Measurements from ENCODE around the gene MBNL2. TPM values are rescaled to one million over a fixed set of nuclear protein-coding genes. Genes with fewer than 3 reads are reported as not detected.

MBNL2 gene
- total and polyA plus RNA-seq, 5 donors from 2014 or later: 15.6 to 37.2 (median 17.6) TPM

GRCh38 chr13:97268772-97269171 is 46.6 kb downstream of the MBNL2 start:
- H3K36me3 Mint-ChIP-seq: peaks cover 20% of the 10 kb centered on the region
- no peak for ATAC-seq (ENCODE audit: low read depth in 2 of 2)
- no peaks in the 10 kb centered on the region for H3K36me3 ChIP-seq (ENCODE audit: control insufficient read depth, insufficient read depth, low read length)
- DNase-seq: no peak
- no peak overlapping the region for H3K4me3 ChIP-seq (ENCODE audit: low read depth, low read length)
- no peaks in the 10 kb centered on the region for H3K27me3 ChIP-seq (ENCODE audit: control insufficient read depth, insufficient read depth, low read length)
- no peak overlapping the region for H3K27ac ChIP-seq (ENCODE audit: insufficient read depth, low read length, poor library complexity, severe bottlenecking)
- H3K27ac Mint-ChIP-seq: no peak overlapping the region
- H3K9me3 ChIP-seq (ENCODE audit: control insufficient read depth in 2 of 2, low read length in 2 of 2): no peaks in the 10 kb centered on the region
- no peaks in the 10 kb centered on the region for H3K9me3 Mint-ChIP-seq
- H3K27me3 Mint-ChIP-seq: no peaks in the 10 kb centered on the region
- peaks cover 3% of the 10 kb centered on the region for H3K4me1 ChIP-seq (ENCODE audit: control insufficient read depth, insufficient read depth, low read length, poor library complexity, severe bottlenecking)
- peaks cover 12 to 48% (median 34%) of the 10 kb centered on the region in 4 donors for H3K4me1 Mint-ChIP-seq
- H3K4me3 Mint-ChIP-seq: no peak overlapping the region

GRCh38 chr13:97269603-97270002 is 47.5 kb downstream of the MBNL2 start:
- no peak for DNase-seq
- Mint-ChIP-seq H3K27ac (no peak overlapping the region), H3K4me1 (peaks cover 14 to 48% (median 32%) of the 10 kb centered on the region in 4 donors), H3K9me3 (no peaks in the 10 kb centered on the region), H3K36me3 (peaks cover 20% of the 10 kb centered on the region), H3K27me3 (no peaks in the 10 kb centered on the region), H3K4me3 (no peak overlapping the region)
- H3K4me1 ChIP-seq (ENCODE audit: control insufficient read depth, insufficient read depth, low read length, poor library complexity, severe bottlenecking): peaks cover 3% of the 10 kb centered on the region
- H3K4me3 ChIP-seq (ENCODE audit: low read depth, low read length): no peak overlapping the region
- no peak overlapping the region for H3K27ac ChIP-seq (ENCODE audit: insufficient read depth, low read length, poor library complexity, severe bottlenecking)
- no peak for ATAC-seq (ENCODE audit: low read depth in 2 of 2)
- no peaks in the 10 kb centered on the region for H3K27me3 ChIP-seq (ENCODE audit: control insufficient read depth, insufficient read depth, low read length)
- H3K9me3 ChIP-seq (ENCODE audit: control insufficient read depth in 2 of 2, low read length in 2 of 2): no peaks in the 10 kb centered on the region
- no peaks in the 10 kb centered on the region for H3K36me3 ChIP-seq (ENCODE audit: control insufficient read depth, insufficient read depth, low read length)

GRCh38 chr13:97272526-97272925 is 50.4 kb downstream of the MBNL2 start:
- no peaks in the 10 kb centered on the region for H3K9me3 Mint-ChIP-seq
- DNase-seq (no peak), ATAC-seq (ENCODE audit: low read depth in 2 of 2) (no peak)
- no peaks in the 10 kb centered on the region for H3K27me3 Mint-ChIP-seq
- no peak overlapping the region for H3K27ac Mint-ChIP-seq
- peaks cover 25 to 60% (median 49%) of the 10 kb centered on the region in 4 donors for H3K4me1 Mint-ChIP-seq
- peaks cover 40% of the 10 kb centered on the region for H3K36me3 Mint-ChIP-seq
- H3K36me3 ChIP-seq (ENCODE audit: control insufficient read depth, insufficient read depth, low read length): peaks cover 17% of the 10 kb centered on the region
- H3K27me3 ChIP-seq (ENCODE audit: control insufficient read depth, insufficient read depth, low read length): no peaks in the 10 kb centered on the region
- H3K27ac ChIP-seq (ENCODE audit: insufficient read depth, low read length, poor library complexity, severe bottlenecking): no peak overlapping the region
- peak overlapping the region in 1 of 4 donors; percentile 45 for H3K4me3 Mint-ChIP-seq
- H3K4me3 ChIP-seq (ENCODE audit: low read depth, low read length): no peak overlapping the region
- H3K9me3 ChIP-seq (ENCODE audit: control insufficient read depth in 2 of 2, low read length in 2 of 2): no peaks in the 10 kb centered on the region
- H3K4me1 ChIP-seq (ENCODE audit: control insufficient read depth, insufficient read depth, low read length, poor library complexity, severe bottlenecking): peaks cover 3% of the 10 kb centered on the region

- H3K9me3 ChIP-seq (ENCODE audit: control insufficient read depth in 2 of 2, low read length in 2 of 2): no peaks in the 10 kb centered on the region
- Mint-ChIP-seq H3K27me3 (no peaks in the 10 kb centered on the region), H3K27ac (peak overlapping the region in 1 of 3 donors; percentile 60), H3K9me3 (no peaks in the 10 kb centered on the region), H3K4me1 (peaks cover 25 to 62% (median 50%) of the 10 kb centered on the region in 4 donors), H3K4me3 (no peak overlapping the region), H3K36me3 (peaks cover 38% of the 10 kb centered on the region)
- H3K36me3 ChIP-seq (ENCODE audit: control insufficient read depth, insufficient read depth, low read length): peaks cover 17% of the 10 kb centered on the region
- ATAC-seq (ENCODE audit: low read depth in 2 of 2) (no peak), DNase-seq (no peak)
- H3K27me3 ChIP-seq (ENCODE audit: control insufficient read depth, insufficient read depth, low read length): no peaks in the 10 kb centered on the region
- H3K4me3 ChIP-seq (ENCODE audit: low read depth, low read length): no peak overlapping the region
- H3K4me1 ChIP-seq (ENCODE audit: control insufficient read depth, insufficient read depth, low read length, poor library complexity, severe bottlenecking): peaks cover 3% of the 10 kb centered on the region
- no peak overlapping the region for H3K27ac ChIP-seq (ENCODE audit: insufficient read depth, low read length, poor library complexity, severe bottlenecking)
Observed at GRCh38 chr13:97273341-97273831, 51.3 kb downstream of the MBNL2 start.

GRCh38 chr13:97274829-97275649 is 52.9 kb downstream of the MBNL2 start:
- H3K4me3 Mint-ChIP-seq: no peak overlapping the region
- Histone ChIP-seq H3K27me3 (ENCODE audit: control insufficient read depth, insufficient read depth, low read length) (no peaks in the 10 kb centered on the region), H3K36me3 (ENCODE audit: control insufficient read depth, insufficient read depth, low read length) (peaks cover 17% of the 10 kb centered on the region), H3K4me1 (ENCODE audit: control insufficient read depth, insufficient read depth, low read length, poor library complexity, severe bottlenecking) (peaks cover 3% of the 10 kb centered on the region), H3K9me3 (ENCODE audit: control insufficient read depth in 2 of 2, low read length in 2 of 2) (no peaks in the 10 kb centered on the region), H3K27ac (ENCODE audit: insufficient read depth, low read length, poor library complexity, severe bottlenecking) (no peak overlapping the region), H3K4me3 (ENCODE audit: low read depth, low read length) (no peak overlapping the region)
- H3K36me3 Mint-ChIP-seq: peaks cover 39% of the 10 kb centered on the region
- H3K27me3 Mint-ChIP-seq: no peaks in the 10 kb centered on the region
- H3K9me3 Mint-ChIP-seq: no peaks in the 10 kb centered on the region
- peaks cover 22 to 64% (median 53%) of the 10 kb centered on the region in 4 donors for H3K4me1 Mint-ChIP-seq
- DNase-seq: no peak
- no peak overlapping the region for H3K27ac Mint-ChIP-seq
- ATAC-seq (ENCODE audit: low read depth in 2 of 2): no peak

- Mint-ChIP-seq H3K4me1 (peaks cover 21 to 73% (median 60%) of the 10 kb centered on the region in 4 donors), H3K27me3 (no peaks in the 10 kb centered on the region), H3K36me3 (peaks cover 42% of the 10 kb centered on the region), H3K4me3 (no peak overlapping the region), H3K9me3 (no peaks in the 10 kb centered on the region), H3K27ac (no peak overlapping the region)
- Histone ChIP-seq H3K27ac (ENCODE audit: insufficient read depth, low read length, poor library complexity, severe bottlenecking) (no peak overlapping the region), H3K27me3 (ENCODE audit: control insufficient read depth, insufficient read depth, low read length) (no peaks in the 10 kb centered on the region), H3K9me3 (ENCODE audit: control insufficient read depth in 2 of 2, low read length in 2 of 2) (no peaks in the 10 kb centered on the region), H3K4me3 (ENCODE audit: low read depth, low read length) (no peak overlapping the region), H3K36me3 (ENCODE audit: control insufficient read depth, insufficient read depth, low read length) (peaks cover 22% of the 10 kb centered on the region), H3K4me1 (ENCODE audit: control insufficient read depth, insufficient read depth, low read length, poor library complexity, severe bottlenecking) (peaks cover 5% of the 10 kb centered on the region)
- no peak for DNase-seq
- ATAC-seq (ENCODE audit: low read depth in 2 of 2): no peak
Observed at GRCh38 chr13:97275776-97276501, 53.8 kb downstream of the MBNL2 start.

GRCh38 chr13:97276862-97277269 is 54.7 kb downstream of the MBNL2 start:
- Mint-ChIP-seq H3K9me3 (no peaks in the 10 kb centered on the region), H3K27ac (peak overlapping the region in 1 of 3 donors; percentile 0)

More at GRCh38 chr13:97276862-97277269, 54.7 kb downstream of the MBNL2 start:
- Mint-ChIP-seq H3K36me3 (peaks cover 39% of the 10 kb centered on the region), H3K4me1 (peaks cover 16 to 77% (median 61%) of the 10 kb centered on the region in 4 donors), H3K4me3 (peak overlapping the region in 2 of 4 donors; percentile 1 to 13), H3K27me3 (no peaks in the 10 kb centered on the region)
- Histone ChIP-seq H3K9me3 (ENCODE audit: control insufficient read depth in 2 of 2, low read length in 2 of 2) (no peaks in the 10 kb centered on the region), H3K27me3 (ENCODE audit: control insufficient read depth, insufficient read depth, low read length) (no peaks in the 10 kb centered on the region), H3K27ac (ENCODE audit: insufficient read depth, low read length, poor library complexity, severe bottlenecking) (no peak overlapping the region), H3K4me1 (ENCODE audit: control insufficient read depth, insufficient read depth, low read length, poor library complexity, severe bottlenecking) (peaks cover 2% of the 10 kb centered on the region), H3K36me3 (ENCODE audit: control insufficient read depth, insufficient read depth, low read length) (peaks cover 22% of the 10 kb centered on the region), H3K4me3 (ENCODE audit: low read depth, low read length) (peak overlapping the region; percentile 21)
- no peak for DNase-seq
- ATAC-seq (ENCODE audit: low read depth in 2 of 2): no peak
